HG03558 (cell line): ENCODE data around the gene RAB5B.
"Not testable (repeated sequence)": the region's sequence is repeated elsewhere in the genome, so short reads cannot be mapped to it uniquely, and the experiment has no call there.

Source experiments
- ATAC-seq: cut with Tn5 transposase; IDR thresholded peaks from one replicate; pipeline ENCODE4 v1.9.1; 2021; ENCODE audit warnings: moderate number of reproducible peaks; ENCODE audit not compliant: unreplicated experiment; ENCODE audit errors: extremely low read depth

Gene RAB5B

DNA sequence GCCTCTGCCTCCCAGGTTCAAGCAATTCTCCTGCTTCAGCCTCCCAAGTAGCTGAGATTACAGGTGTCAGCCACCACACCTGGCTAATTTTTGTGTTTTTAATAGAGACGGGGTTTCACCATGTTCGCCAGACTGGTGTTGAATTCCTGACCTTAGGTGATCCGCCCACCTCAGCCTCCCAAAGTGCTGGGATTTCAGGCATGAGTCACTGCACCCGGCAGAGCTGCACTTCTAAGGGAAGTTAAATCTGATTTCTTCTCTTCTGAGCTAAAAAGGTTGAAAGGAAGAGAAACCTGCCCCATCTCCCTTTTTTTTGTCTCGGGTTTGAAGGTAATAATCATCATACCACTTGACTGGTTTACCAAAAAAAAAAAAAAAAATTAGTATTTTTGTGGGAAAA is 8.0 kb downstream of the RAB5B start:
- ATAC-seq = not testable (repeated sequence)

DNA sequence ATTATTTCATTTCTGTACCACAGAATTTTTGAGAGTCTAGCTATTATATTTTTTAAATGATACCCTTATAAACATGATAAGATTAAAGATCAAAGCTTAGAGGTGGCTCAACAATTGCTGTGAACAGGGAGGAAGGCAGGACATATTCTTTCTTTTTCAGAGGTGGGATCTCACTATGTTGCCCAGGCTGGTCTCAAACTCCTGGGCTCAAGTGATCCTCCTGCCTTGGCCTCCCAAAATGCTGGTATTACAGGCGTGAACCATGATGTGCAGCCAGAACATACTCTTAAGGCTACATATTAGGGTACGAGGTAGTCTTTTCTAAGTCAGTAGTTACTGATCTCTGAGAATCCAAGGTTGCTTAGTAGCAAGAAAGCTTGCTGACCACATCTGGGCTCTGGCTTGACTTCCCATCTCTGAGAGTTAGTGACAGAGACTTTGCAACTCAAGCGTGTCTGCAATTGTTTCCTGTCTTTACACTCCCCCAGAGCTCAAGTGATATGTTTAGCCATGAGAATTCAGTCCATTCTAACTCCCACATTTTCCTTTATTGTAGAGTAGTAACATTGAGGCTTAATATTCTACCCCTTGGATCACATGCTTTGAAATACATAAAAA is 8.6 kb downstream of the RAB5B start:
- no peak for ATAC-seq

DNA sequence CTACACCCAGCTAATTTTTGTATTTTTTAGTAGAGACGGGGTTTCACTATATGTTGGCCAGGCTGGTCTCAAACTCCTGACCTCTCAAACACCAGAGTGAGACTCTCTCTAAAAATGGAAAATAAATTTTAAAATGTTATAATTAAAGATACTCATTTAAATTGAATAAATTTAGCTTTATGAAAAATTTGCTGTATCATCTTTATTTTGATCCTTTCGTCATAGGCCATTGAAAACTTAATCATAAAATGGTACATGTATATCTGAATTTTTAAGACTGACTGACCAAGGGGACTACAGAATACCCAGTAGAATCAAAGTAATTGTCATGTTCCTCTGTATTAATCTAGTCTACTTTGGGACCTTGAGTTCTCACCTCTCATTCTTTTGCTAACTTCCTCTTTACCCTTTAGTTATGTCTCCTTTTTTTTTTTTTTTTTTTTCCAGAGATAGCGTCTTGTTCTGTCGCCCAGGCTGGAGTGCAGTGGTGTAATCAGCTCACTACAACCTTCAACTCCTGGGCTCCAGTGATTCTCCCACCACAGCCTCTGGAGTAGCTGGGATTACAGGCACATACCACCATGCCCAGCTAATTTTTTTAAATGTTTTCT is 9.5 kb downstream of the RAB5B start:
- no peak for ATAC-seq

DNA sequence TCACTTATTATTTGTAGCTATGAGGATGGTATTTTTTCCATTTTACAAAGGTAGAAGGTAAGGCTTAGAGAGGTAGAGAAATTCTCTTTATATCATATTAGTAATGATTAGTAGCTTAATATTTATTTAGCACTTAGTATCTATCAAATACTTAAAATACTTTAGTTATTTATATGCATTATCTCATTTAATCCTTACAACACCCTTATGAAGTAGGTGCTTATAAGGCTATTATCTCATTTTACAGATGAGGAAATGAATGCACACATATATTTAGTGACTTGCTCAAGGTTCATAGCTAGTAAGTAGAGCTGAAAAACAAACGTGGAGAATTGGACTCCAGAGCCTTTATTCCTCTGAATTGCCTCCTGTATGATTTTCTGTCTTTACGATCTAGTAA is 11.0 kb downstream of the RAB5B start:
- ATAC-seq = no peak

DNA sequence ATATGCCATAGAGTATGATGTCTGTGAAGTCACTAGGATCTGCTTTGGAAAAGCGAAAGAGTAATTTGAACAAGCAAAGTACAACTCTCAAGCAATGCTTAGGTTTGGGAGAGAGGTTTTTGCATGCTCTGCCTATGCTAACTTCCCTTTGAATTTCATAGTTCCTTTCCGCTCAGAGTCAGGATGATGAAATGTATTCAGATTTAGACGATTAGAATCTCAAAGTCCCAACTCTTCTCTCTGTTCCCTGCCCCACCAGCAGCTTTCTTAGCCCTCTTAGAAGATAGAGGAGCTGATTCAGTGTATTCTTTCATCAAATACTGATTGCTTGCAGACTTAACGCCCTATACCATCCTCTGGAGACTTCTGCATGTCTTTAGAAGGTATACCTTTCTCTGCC is 11.5 kb downstream of the RAB5B start:
- ATAC-seq = no peak

DNA sequence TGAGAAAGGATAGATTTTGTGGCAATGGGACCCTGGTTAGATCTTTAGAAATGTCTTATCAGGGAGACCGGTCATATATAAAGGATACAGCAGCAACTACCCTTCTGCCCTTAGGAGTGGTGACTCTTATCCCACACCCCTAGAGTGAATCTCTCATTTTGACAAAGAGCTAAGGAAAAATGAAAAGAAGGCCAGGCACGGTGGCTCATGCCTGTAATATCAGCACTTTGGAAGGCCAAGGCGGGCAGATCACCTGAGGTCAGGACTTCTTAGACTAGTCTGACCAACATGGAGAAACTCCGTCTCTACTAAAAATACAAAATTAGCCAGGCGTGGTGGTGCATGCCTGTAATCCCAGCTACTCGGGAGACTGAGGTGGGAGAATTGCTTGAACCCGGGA is 12.1 kb downstream of the RAB5B start:
- ATAC-seq = not testable (repeated sequence)

DNA sequence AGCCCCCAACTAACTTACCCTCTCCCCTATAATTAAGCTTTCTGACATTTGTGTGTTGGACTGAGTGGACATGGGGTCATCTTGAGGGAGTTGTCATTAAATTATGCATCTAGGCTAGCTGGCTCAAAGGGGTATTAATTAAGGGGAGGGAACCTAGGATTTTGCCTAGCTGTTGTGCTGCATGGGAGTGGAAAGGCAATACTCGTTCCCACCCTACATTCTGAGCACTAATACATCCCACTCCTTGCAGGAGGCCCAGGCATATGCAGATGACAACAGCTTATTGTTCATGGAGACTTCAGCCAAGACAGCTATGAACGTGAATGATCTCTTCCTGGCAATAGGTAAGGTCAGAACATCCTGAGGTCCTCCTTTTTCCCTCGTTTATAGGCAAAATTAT is 17.2 kb downstream of the RAB5B start:
- no peak for ATAC-seq

DNA sequence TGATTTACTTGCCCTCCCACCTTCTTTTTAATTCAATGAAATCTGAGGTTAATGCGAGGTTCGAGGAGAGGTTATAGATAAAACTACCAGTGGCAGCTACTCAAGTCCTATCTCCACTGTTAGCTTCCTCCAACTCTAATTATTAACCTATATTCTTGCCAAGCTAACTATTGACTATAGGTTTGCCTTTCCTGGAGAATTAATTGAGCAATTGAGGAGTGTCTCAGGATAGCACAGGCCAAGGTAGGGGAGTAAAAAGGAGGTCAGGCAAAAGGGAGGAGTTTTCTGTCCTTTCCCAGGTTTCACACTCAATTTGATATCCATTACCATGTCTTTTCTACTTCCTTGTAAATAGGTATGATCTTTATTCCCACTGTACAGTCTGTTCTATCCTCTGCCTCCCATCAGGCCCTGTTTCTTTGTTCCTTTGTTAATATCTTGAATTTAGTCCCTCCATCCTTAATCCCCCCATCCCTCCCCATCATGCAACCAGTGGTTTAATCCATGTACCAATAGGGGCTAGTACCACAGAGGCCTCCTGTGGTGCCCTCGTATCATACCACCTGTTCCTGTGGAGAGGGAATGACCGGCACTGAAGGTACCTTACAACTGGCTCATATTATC is 19.5 kb downstream of the RAB5B start:
- ATAC-seq = no peak

DNA sequence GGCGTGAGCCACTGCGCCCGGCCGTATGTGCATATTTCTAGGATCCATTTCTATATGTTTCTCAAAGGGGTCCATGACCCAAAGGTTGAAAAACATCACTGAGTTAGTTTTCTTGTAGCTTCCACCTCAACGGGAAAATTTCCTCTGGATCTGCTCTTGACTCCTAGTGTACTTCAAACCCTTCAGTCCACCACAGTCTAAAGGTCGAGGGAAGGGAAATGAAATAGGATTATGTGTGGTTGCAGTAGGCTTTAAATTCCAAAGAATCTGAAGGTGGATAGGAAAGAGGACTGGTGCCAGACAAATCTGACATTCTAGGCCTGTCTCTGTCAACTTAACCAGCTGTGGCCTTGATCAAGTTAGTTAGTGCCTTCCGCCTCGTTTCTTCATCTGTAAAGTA is 21.5 kb downstream of the RAB5B start:
- ATAC-seq = no peak

DNA sequence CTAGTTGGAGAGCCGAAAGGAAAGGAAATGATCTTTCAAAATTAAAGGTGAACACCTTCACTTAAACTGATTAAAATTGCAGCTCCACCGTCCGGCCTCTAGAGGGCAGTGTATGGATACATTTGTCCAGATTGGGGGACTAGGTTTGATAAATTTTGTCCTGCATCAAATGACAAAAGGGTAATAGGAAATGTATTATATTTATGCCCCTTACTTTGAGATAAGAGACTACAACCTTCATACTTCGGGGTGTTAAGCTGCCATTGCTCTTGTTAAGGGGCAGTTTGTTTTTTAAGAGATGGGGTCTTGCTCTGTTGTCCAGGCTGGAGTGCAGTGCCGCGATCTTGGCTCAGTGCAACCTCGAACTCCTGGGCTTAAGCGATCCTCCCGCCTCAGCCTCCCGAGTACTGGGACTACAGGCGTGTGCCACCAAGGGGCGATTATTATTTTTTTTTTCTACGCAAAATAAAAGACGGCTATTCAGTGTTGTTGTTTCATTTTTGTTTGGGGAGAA is 22.4 kb downstream of the RAB5B start:
- no peak for ATAC-seq

DNA sequence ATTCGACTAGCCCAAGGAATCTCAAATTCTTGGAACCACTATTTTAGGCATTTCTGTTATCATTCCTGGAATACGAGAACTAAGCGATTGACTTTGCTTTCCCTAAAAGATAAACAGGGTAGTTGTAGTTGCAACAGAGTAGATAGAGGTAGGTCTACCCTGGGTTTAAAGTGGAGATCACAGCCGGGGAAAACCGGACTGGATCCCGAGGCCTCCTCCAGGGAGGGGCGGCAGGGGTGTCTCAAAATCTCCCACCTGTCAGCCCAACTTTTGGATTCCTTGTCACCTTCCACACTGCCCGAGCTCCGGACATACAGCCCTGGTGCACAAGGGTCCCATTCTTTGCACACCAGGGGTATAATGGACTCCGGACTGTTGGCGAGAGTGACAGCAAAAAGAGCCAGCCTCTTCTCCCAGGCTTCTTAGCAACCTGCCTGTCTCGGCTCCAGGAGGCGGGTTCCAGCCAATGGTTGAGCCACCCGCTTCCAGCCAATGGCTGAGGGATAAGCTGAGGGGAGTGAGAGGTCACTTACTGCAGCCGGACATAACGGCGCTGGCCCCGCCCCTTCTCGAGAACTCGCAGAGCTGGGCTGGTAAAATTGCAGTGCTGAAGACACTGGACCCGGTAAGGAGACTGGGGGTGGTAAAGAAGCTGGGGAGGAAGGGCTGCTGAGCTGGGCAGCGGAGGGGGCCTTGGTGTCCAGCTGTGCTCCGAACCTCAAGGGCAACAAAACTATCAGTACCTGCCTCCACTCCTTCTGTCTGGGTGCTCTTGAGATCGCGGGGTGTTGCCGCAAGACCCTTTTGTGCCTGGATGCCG is 23.0 kb downstream of the RAB5B start, which contains the start of gene SUOX:
Gene SUOX, plus strand, starts transcription at position 562 of the 820 bp plus-strand sequence. CDS start 4,946 bp downstream, outside the sequence.
- peak; percentile 90 for ATAC-seq

DNA sequence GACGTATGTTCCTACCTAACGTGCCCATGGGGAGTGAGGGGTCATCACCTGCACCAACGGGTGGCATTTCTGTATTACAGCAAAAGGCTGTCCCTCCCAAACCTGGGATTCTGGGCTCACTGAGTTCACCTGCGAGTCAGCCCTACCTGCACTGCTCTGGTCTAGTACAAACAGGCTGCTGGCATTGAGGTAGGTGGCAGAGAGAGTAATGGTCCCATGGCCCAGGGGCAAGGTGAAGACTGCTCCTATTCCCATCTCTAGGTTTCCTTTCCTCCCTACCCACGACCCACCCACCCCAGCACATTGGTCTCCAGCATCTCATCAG is 23.6 kb downstream of the RAB5B start:
- no peak for ATAC-seq

DNA sequence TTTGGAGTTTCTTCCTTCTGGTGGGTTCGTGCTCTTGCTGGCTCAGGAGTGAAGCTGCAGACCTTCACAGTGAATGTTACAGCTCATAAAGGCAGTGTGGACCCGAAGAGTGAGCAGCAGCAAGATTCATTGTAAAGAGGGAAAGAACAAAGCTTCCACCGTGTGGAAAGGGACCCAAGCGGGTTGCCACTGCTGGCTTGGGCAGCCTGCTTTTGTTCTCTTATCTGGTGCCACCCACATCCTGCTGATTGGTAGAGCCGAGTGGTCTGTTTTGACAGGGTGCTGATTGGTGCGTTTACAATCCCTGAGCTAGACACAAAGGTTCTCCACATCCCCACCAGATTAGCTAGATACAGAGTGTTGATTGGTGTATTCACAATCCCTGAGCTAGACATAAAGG is 25.6 kb downstream of the RAB5B start:
- ATAC-seq = not testable (repeated sequence)

DNA sequence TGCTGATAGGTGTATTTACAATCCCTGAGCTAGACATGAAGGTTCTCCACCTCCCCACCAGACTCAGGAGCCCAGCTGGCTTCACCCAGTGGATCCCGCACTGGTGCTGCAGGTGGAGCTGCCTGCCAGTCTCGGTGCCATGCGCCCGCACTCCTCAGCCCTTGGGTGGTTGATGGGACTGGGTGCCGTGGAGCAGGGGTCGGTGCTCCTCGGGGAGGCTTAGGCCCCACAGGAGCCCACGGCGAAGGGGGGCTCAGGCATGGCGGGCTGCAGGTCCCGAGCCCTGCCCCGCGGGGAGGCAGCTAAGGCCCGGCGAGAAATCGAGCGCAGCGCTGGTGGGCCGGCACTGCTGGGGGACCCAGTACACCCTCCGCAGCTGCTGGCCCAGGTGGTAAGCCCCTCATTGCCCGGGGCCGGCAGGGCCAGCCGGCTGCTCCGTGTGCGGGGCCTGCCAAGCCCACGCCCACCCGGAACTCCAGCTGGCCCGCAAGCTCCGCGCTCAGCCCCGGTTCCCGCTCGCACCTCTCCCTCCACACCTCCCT is 26.2 kb downstream of the RAB5B start:
- not testable (repeated sequence) for ATAC-seq

DNA sequence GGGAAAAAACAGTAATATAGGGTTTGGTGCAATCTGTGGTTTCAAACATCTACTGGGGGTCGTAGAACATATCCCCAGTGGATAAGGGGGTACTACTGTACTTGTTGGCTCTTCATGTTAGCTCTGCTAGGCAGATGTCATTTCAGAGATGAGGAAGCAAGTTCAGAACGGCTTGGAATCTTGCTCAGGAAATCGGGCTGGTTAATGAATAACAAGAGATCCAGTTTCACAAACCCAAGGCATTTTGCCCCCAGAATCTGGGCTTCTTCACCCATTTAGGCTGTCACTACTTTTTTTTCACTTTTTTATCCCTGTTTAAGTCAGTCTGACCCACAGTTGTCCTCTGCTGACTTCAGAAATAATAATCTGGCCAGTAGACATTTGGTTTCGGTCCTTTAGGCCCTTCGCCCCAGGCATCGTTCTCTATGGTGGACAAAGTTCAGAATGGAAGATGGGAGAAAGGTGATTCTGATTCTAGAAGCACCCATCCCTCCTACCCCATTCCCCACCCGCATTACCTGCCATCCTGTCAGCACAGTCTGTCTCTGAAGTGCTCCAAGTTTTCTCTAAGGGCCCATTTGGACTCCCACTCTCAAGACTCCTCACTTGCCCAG is 27.7 kb downstream of the RAB5B start:
- no peak for ATAC-seq

DNA sequence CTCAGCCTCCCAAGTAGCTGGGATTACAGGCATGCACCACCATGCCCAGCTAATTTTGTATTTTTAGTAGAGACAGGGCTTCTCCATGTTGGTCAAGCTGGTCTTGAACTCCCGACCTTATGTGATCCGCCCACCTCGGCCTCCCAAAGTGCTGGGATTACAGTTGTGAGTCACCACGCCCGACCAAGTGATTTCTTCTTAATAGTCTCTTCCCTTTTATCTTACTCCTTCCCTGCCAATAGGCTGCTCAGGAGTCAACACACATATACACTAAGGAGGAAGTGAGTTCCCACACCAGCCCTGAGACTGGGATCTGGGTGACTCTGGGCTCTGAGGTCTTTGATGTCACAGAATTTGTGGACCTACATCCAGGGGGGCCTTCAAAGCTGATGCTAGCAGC is 29.5 kb downstream of the RAB5B start:
- ATAC-seq = not testable (repeated sequence)

DNA sequence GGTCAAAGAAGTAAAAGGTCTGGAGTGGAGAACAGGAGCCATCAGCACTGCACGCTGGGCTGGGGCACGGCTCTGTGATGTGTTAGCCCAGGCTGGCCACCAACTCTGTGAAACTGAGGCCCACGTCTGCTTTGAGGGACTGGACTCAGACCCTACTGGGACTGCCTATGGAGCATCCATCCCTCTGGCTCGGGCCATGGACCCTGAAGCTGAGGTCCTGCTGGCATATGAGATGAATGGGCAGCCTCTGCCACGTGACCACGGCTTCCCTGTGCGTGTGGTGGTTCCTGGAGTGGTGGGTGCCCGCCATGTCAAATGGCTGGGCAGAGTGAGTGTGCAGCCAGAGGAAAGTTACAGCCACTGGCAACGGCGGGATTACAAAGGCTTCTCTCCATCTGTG is 30.3 kb downstream of the RAB5B start:
- ATAC-seq = no peak

DNA sequence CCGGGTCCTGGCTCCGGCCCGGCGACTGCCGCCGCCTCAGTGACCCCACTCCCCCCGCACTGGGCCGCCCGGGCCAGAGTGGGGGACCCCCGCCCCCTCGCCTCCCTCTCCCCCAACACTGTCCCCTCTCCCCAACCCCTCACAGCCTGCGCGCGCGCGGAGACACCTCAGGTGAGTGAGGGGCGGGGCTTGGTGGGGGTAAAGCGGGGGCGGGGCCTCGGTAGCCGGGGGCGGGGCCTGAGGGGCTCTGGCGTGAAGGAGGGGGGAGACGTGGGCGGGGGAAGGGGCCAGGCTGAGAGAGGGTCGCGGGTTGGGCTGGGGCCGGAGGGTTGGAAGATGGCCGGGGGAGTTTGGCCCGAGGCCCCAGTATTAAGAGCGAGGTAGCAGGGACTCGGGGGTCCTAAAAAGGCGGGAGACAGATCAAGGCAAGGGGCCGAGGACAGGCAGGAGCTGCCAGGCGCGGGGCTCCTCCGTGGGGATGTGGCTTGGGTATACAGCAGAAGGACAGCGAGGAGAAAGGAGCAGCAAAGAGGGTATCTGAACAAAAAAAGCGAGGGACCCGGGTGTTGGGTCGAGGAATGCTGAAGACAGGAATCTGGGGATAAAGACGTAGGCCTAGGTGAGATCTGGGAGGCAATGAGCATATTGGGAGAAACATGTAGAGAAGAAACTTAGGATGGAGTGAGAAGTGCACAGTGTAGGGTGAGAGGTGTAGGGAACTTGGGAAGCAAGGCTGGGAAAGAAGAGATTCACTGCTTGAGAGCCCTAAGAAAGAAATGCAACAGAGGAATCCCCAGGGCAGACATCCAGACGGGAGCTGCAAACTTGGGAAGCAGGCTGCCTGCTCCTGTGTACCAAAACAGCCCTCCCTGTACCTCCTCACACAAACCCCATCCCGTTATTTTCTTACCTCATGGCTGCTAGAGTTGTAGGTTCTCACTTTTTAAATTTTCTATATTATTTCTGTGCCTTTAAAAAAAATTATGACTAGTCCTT is 34.0 kb downstream of the RAB5B start:
- ATAC-seq = no peak

DNA sequence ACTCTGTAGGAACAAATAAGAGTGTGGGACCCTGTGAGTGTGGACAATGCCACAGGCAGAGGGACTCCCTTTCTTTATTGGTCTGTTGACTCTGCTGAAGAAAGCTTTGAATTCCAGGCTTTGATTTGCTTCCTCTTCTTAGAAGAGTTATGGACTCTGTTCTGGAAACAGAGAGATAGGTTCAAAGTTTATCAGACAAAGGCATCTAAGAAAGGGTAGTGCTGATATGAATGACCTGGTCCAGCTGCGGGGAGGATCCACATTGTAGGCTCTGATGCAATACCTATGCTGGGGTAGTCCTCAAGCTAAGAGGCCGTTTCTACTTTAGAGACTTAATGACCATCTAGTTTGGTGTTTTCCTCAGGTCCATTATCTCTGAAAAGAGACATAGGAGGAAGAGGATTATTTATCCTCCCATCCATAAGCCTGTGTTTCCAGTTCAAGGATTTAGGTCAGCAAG is 36.3 kb downstream of the RAB5B start:
- ATAC-seq = no peak
